Transverse colon (tissue), 4 donors: Measurements from ENCODE around the gene BOC. TPM values are rescaled to one million over a fixed set of nuclear protein-coding genes. Genes with fewer than 3 reads are reported as not detected.

ENCODE experiments used
- DNase-seq: peaks from one replicate; pipeline ENCODE4 v3.0.0-alpha.2; 2019
- H3K27ac ChIP-seq, 4 donors: fragments of 200-600 bp; sonication (generic); 2 replicates each; pipeline ENCODE4 v1.5.1; 2016 to 2018; ENCODE audit warnings: inconsistent platforms in 4 of 4
- H3K27me3 ChIP-seq: fragments of 200-600 bp; sonication (generic); 2 replicates; pipeline ENCODE4 v1.5.1; 2017; ENCODE audit warnings: inconsistent platforms
- H3K36me3 ChIP-seq, 4 donors: fragments of 200-600 bp; sonication (generic); 2 replicates each; pipeline ENCODE4 v1.5.1; 2017 to 2019; ENCODE audit warnings: inconsistent platforms in 4 of 4
- H3K4me1 ChIP-seq, 4 donors: fragments of 200-600 bp; sonication (generic); 2 replicates each; pipeline ENCODE4 v1.5.1; 2017 to 2020; ENCODE audit warnings: inconsistent platforms in 4 of 4
- H3K4me3 ChIP-seq, 4 donors: fragments of 200-600 bp; sonication (generic); 1 replicate in 1 of 4; 2 replicates in 3 of 4; pipeline versions ENCODE4 v1.5.1 to v1.6.1; 2017 to 2019; ENCODE audit warnings: inconsistent platforms in 4 of 4
- H3K9me3 ChIP-seq, 2 donors: fragments of 200-600 bp; sonication (generic); 2 replicates each; pipeline ENCODE4 v1.5.1; 2017 to 2019; ENCODE audit warnings: inconsistent platforms in 2 of 2
- CTCF ChIP-seq, 5 experiments: fragments of 200-600 bp in 3 of 5; fragments of 450-650 bp in 2 of 5; sonication (generic) in 3 of 5; IDR thresholded peaks; 1 replicate in 2 of 5; 2 replicates in 3 of 5; pipeline ENCODE4 v1.5.1; 2016 to 2017; ENCODE audit warnings: antibody characterized with exemption in 5 of 5, inconsistent platforms in 3 of 5, mild to moderate bottlenecking in 2 of 5, moderate library complexity in 1 of 5
- EP300 ChIP-seq: sonication (generic); formaldehyde crosslinking; IDR thresholded peaks from one replicate; pipeline ENCODE4 v1.6.1; 2017; ENCODE audit warnings: antibody characterized with exemption, low read depth
- POLR2A ChIP-seq: fragments of 450-650 bp; IDR thresholded peaks from one replicate; pipeline ENCODE4 v1.6.1; 2016; ENCODE audit warnings: antibody characterized with exemption, mild to moderate bottlenecking, moderate library complexity
- POLR2AphosphoS5 ChIP-seq, 3 donors: sonication (generic); formaldehyde crosslinking; IDR thresholded peaks; one replicate each; pipeline ENCODE4 v1.6.1; 2016; ENCODE audit warnings: antibody characterized with exemption in 3 of 3
- WGBS, 2 donors: methylation state at CpG; one replicate each; pipeline ENCODE4 v1.1.5; 2018; ENCODE audit warnings: low coverage in 1 of 2; 5-methylcytosine and 5-hydroxymethylcytosine counted together
- in situ Hi-C, 4 donors: fragments of 200-750 bp; cut with MboI; loops; one replicate each; pipeline versions ENCODE4 v1.15.0 to v1.15.1; 2017; ENCODE audit warnings: low sequenced_read_pairs in 3 of 4, low pct_ligation_motif_present in 1 of 4, low pct_unique_long_range_greater_than_20kb in 1 of 4
- intact Hi-C: fragments of 100-400 bp; cut with DNase I; formaldehyde crosslinking; loops from one replicate; pipeline ENCODE4 v1.15.1; 2023; ENCODE audit warnings: low total_unique reads
- total RNA-seq, 4 donors: library from RNA; depleted of rRNA; stranded (reverse); fragments of >200 nt; gene quantifications; one replicate each; pipeline ENCODE4 v1.1.0, GENCODE V29; 2016

BOC gene
- total RNA-seq, 4 donors from 2014 or later: 15.2 to 77.4 (median 45.4) TPM

- peaks cover 0 to under 1% (median 0%) of the 10 kb centered on the region in 4 donors for H3K4me1 ChIP-seq
- intact Hi-C loops: no loop called here
- H3K36me3 ChIP-seq: no peaks in the 10 kb centered on the region
- H3K9me3 ChIP-seq: no peaks in the 10 kb centered on the region
- 88 to 100% methylated on average over 1 to 2 of the region's 2 CpGs for WGBS, 2 donors
- H3K27me3 ChIP-seq: no peaks in the 10 kb centered on the region
- DNase-seq: no peak
- no peak for TF ChIP-seq POLR2AphosphoS5 (IDR thresholded peaks at IDR 0.05)
- TF ChIP-seq CTCF (IDR thresholded peaks at IDR 0.05): no peak
- no peak for TF ChIP-seq EP300
- no peak for TF ChIP-seq POLR2A
- in situ Hi-C loops: loop anchor here in 3 of 4 donors (5.0 to 25.0 kb wide), 4 partner anchors 158 to 656 kb away; partner anchors contain the start of gene CCDC80 (in 1 of the 3)
- no peak overlapping the region for H3K4me3 ChIP-seq
- no peak overlapping the region for H3K27ac ChIP-seq
Measured at GRCh38 chr3:113292933-113293332, 81.6 kb downstream of the BOC start.

GRCh38 chr3:113293348-113293747 is 82.0 kb downstream of the BOC start:
- no peaks in the 10 kb centered on the region for H3K9me3 ChIP-seq
- H3K36me3 ChIP-seq: no peaks in the 10 kb centered on the region
- in situ Hi-C loops: loop anchor here in 3 of 4 donors (5.0 to 25.0 kb wide), 4 partner anchors 159 to 656 kb away; partner anchors contain the start of gene CCDC80 (in 1 of the 3)
- DNase-seq: no peak
- H3K27me3 ChIP-seq: no peaks in the 10 kb centered on the region
- H3K4me1 ChIP-seq: no peaks in the 10 kb centered on the region
- WGBS, 2 donors: 40 to 44% methylated on average over 1 of the region's 1 CpG
- no peak overlapping the region for H3K27ac ChIP-seq
- intact Hi-C loops: no loop called here
- TF ChIP-seq POLR2A (no peak), CTCF (IDR thresholded peaks at IDR 0.05) (no peak), EP300 (no peak), POLR2AphosphoS5 (IDR thresholded peaks at IDR 0.05) (no peak)
- no peak overlapping the region for H3K4me3 ChIP-seq

DNA sequence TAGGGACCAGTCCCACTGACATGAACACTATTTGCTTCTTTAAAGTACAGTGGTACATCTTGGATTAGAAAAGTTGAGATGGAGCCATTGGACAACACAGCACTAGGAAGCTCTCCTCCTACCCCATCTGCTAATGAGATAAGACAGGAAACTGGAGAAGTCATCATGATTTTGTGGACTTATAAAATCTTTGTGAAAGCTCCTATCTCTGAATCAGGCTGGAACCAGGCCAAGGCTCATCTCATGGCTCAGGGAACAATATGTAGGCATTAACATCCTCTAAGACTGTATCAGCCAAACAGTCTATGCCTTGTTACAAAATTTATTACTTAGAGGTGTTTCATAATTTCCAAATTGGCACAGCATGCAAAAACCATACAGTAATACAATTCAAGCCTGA is 84.1 kb downstream of the BOC start:
- Histone ChIP-seq H3K4me3 (no peak overlapping the region), H3K36me3 (no peaks in the 10 kb centered on the region), H3K27ac (no peak overlapping the region), H3K4me1 (no peaks in the 10 kb centered on the region), H3K9me3 (no peaks in the 10 kb centered on the region), H3K27me3 (no peaks in the 10 kb centered on the region)
- DNase-seq: no peak
- intact Hi-C loops (no loop called here), in situ Hi-C loops (loop anchor here in 2 of 4 donors (10.0 to 25.0 kb wide), 3 partner anchors 161 to 658 kb away; partner anchors contain the start of gene CCDC80 (in 1 of the 2))
- TF ChIP-seq POLR2A: no peak
- TF ChIP-seq CTCF (IDR thresholded peaks at IDR 0.05): no peak
- no peak for TF ChIP-seq EP300

DNA sequence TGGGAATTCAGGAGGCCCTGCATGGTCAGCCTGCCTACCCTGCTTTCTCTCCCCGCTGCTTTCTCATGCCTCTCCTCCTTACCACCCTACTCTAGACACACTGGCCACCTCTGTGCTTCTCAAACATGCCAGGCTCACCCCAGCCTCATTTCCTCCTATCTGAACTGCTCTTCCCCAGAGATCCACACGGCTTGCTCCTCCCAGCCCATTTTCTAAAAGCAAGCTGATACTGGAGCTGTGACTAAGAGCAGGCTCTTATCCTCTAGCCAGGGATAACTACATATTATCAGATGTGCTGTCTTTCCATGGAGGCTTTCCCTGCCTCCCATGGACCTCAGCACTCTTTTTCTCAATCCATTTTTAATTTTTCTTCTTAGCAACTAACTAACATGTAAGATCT is 85.9 kb downstream of the BOC start:
- no peak overlapping the region for H3K4me3 ChIP-seq
- no peaks in the 10 kb centered on the region for H3K36me3 ChIP-seq
- H3K27ac ChIP-seq: no peak overlapping the region
- in situ Hi-C loops: loop anchor here in 2 of 4 donors (10.0 to 25.0 kb wide), 3 partner anchors 162 to 660 kb away; partner anchors contain the start of gene CCDC80 (in 1 of the 2)
- no peaks in the 10 kb centered on the region for H3K4me1 ChIP-seq
- TF ChIP-seq EP300: no peak
- no peak for TF ChIP-seq CTCF (IDR thresholded peaks at IDR 0.05)
- no peak for TF ChIP-seq POLR2AphosphoS5 (IDR thresholded peaks at IDR 0.05)
- TF ChIP-seq POLR2A: no peak
- intact Hi-C loops: no loop called here
- WGBS, 2 donors: 85% methylated on average over 2 of the region's 2 CpGs; no CpG with 5 or more reads in 1 of the 2 donors
- H3K27me3 ChIP-seq: no peaks in the 10 kb centered on the region
- DNase-seq: no peak
- no peaks in the 10 kb centered on the region for H3K9me3 ChIP-seq
